ENCODE data around the gene COPS4. TPM values are rescaled to one million over a fixed set of nuclear protein-coding genes. Genes with fewer than 3 reads are reported as not detected.

The COPS4 gene
- total RNA-seq, 4 donors from 2014 or later, result 21.3 to 113 (median 73.3) TPM

DNA sequence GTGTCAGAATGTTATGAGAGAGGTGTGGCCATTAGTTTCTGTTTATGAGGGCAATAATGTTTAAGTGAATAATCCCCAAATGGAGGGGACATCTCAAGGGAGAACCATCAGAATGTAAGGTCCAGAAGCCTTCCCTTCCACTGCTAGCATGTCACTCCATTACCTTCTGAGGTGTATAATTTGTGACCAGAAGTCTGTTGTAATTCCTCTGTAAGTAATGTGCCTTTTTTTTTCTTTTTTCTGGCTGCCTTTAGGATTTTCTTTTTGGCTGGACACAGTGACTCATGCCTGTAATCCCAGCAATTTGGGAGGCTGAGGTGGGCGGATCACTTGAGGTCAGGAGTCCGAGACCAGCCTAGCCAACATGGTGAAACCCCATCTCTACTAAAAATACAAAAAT lies 10.8 kb upstream of the COPS4 start:
- intact Hi-C loops (cut with DNase I; ENCODE audit: low total_unique reads), result no loop called here
- no peak overlapping the region for H3K27ac ChIP-seq

DNA sequence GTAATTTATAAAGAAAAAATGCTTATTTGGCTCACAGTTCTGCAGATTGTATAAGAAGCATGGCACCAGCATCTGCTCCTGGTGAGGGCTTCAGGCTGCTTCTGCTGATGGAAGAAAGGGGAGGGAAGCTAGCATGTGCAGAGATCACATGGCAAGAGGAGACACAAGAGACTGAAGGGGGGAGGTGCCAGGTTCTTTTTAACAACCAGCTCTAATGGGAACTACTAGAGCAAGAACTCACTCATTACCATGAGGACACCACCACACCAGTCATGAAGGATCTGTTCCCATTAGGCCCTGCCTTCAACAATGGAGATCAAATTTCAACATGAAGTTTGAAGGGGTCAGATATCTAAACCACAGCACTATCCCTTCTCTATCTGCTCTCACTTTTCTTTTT lies 9.4 kb upstream of the COPS4 start:
- Histone ChIP-seq H3K9me3 (no peaks in the 10 kb centered on the region), H3K4me3 (no peak overlapping the region), H3K36me3 (no peaks in the 10 kb centered on the region), H3K27ac (no peak overlapping the region), H3K27me3 (no peaks in the 10 kb centered on the region), H3K4me1 (no peaks in the 10 kb centered on the region)
- TF ChIP-seq, protein P1, sequence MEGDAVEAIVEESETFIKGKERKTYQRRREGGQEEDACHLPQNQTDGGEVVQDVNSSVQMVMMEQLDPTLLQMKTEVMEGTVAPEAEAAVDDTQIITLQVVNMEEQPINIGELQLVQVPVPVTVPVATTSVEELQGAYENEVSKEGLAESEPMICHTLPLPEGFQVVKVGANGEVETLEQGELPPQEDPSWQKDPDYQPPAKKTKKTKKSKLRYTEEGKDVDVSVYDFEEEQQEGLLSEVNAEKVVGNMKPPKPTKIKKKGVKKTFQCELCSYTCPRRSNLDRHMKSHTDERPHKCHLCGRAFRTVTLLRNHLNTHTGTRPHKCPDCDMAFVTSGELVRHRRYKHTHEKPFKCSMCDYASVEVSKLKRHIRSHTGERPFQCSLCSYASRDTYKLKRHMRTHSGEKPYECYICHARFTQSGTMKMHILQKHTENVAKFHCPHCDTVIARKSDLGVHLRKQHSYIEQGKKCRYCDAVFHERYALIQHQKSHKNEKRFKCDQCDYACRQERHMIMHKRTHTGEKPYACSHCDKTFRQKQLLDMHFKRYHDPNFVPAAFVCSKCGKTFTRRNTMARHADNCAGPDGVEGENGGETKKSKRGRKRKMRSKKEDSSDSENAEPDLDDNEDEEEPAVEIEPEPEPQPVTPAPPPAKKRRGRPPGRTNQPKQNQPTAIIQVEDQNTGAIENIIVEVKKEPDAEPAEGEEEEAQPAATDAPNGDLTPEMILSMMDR (IDR thresholded peaks at IDR 0.05), result no peak
- no peak for TF ChIP-seq POLR2A (IDR thresholded peaks at IDR 0.05)
- intact Hi-C loops (cut with DNase I; ENCODE audit: low total_unique reads), result no loop called here
- DNase-seq, result no peak

More for the DNA sequence above, 10.8 kb upstream of the COPS4 start:
- DNase-seq, result no peak
- Histone ChIP-seq H3K36me3 (no peaks in the 10 kb centered on the region), H3K27me3 (no peaks in the 10 kb centered on the region), H3K9me3 (no peaks in the 10 kb centered on the region), H3K4me1 (no peaks in the 10 kb centered on the region), H3K4me3 (no peak overlapping the region)
- no peak for TF ChIP-seq POLR2A (IDR thresholded peaks at IDR 0.05)
- TF ChIP-seq, protein P1 (IDR thresholded peaks at IDR 0.05), result no peak

GRCh38 chr4:83028976-83029375 lies 6.0 kb upstream of the COPS4 start:
- Histone ChIP-seq H3K4me3 (no peak overlapping the region), H3K27ac (no peak overlapping the region), H3K27me3 (no peaks in the 10 kb centered on the region), H3K4me1 (no peaks in the 10 kb centered on the region), H3K36me3 (no peaks in the 10 kb centered on the region), H3K9me3 (no peaks in the 10 kb centered on the region)
- TF ChIP-seq POLR2A (IDR thresholded peaks at IDR 0.05), result no peak
- TF ChIP-seq, protein P1 (IDR thresholded peaks at IDR 0.05), result no peak
- DNase-seq, result no peak
- intact Hi-C loops (cut with DNase I; ENCODE audit: low total_unique reads), result no loop called here

DNA sequence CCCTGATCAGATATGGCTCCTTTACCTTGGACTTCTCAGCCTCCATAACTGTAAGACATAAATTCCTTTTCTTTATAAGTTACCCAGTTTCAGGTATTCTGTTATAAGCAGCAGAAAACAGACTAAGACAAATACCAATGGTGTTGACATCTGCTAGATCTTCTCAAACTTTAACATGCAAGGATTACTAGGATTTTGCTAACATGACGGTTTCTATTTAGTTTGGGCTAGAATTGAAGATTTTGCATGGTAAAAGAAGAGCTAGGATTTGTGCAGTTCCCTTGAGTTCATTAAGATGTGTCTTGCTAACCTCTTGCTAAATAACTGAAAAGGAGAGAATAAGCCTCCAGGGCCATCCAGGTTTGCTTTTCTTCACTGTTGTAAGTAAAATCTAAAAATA lies 5.3 kb upstream of the COPS4 start:
- Histone ChIP-seq H3K36me3 (no peaks in the 10 kb centered on the region), H3K27ac (no peak overlapping the region), H3K27me3 (no peaks in the 10 kb centered on the region), H3K4me3 (no peak overlapping the region), H3K9me3 (no peaks in the 10 kb centered on the region), H3K4me1 (no peaks in the 10 kb centered on the region)
- intact Hi-C loops (cut with DNase I; ENCODE audit: low total_unique reads), result no loop called here
- DNase-seq, result no peak
- TF ChIP-seq, protein P1 (IDR thresholded peaks at IDR 0.05), result no peak
- TF ChIP-seq POLR2A (IDR thresholded peaks at IDR 0.05), result no peak

GRCh38 chr4:83036991-83037665 lies 2.1 kb downstream of the COPS4 start:
- TF ChIP-seq POLR2A (IDR thresholded peaks at IDR 0.05), result no peak
- TF ChIP-seq, protein P1 (IDR thresholded peaks at IDR 0.05), result no peak
- Histone ChIP-seq H3K9me3 (no peaks in the 10 kb centered on the region), H3K27ac (no peak overlapping the region), H3K4me3 (no peak overlapping the region), H3K4me1 (peaks cover 0 to 3% of the 10 kb centered on the region in 2 donors), H3K27me3 (no peaks in the 10 kb centered on the region), H3K36me3 (no peaks in the 10 kb centered on the region)
- DNase-seq, result no peak
- intact Hi-C loops (cut with DNase I; ENCODE audit: low total_unique reads), result no loop called here
